BLaER1 treated with 17β-estradiol and CSF1 and Interleukin-3, amounts not matched to agents 10 nM and 100 nM (cell line): ENCODE results near the gene RNF13.

Experiments used
- H3K27ac ChIP-seq, 11 experiments: shearing (Covaris generic); formaldehyde crosslinking; 2 replicates each; pipeline ENCODE4 v1.8.1; 2022
- H3K27me3 ChIP-seq, 11 experiments: shearing (Covaris generic); formaldehyde crosslinking; 2 replicates each; pipeline ENCODE4 v1.8.1; 2022
- H3K36me3 ChIP-seq, 11 experiments: shearing (Covaris generic); formaldehyde crosslinking; 2 replicates each; pipeline ENCODE4 v1.8.1; 2022
- H3K4me1 ChIP-seq, 10 experiments: shearing (Covaris generic); formaldehyde crosslinking; 2 replicates each; pipeline ENCODE4 v1.8.1; 2022
- H3K4me2 ChIP-seq, 11 experiments: shearing (Covaris generic); formaldehyde crosslinking; 2 replicates each; pipeline ENCODE4 v1.8.1; 2022
- H3K4me3 ChIP-seq, 10 experiments: shearing (Covaris generic); formaldehyde crosslinking; 2 replicates each; pipeline ENCODE4 v1.8.1; 2022
- H3K9ac ChIP-seq, 11 experiments: shearing (Covaris generic); formaldehyde crosslinking; 2 replicates each; pipeline ENCODE4 v1.8.1; 2022
- H3K9me3 ChIP-seq, 11 experiments: shearing (Covaris generic); formaldehyde crosslinking; replicated peaks in 1 of 11; 2 replicates each; pipeline ENCODE4 v1.8.1; 2022
- H4K20me1 ChIP-seq, 11 experiments: shearing (Covaris generic); formaldehyde crosslinking; 2 replicates each; pipeline ENCODE4 v1.8.1; 2022
- Cebpa-rat ChIP-seq, 11 experiments: shearing (Covaris generic); IDR thresholded peaks; 2 replicates each; pipeline ENCODE4 v1.8.1; 2022

Gene RNF13

GRCh38 chr3:149812606-149813366 is at the start of gene RNF13:
Gene RNF13 (plus strand): TSS chr3:149813215. CDS start chr3:149846027, 32,812 bp downstream.
- H3K27ac ChIP-seq, result peak within 1 kb of the TSS; percentile 85 to 99 (median 92)
- TF ChIP-seq Cebpa-rat (IDR thresholded peaks at IDR 0.05), result no peak
- peak within 1 kb of the TSS; percentile 83 to 98 (median 90) for H3K9ac ChIP-seq
- H3K4me3 ChIP-seq, result peak within 1 kb of the TSS; percentile 73 to 96 (median 82)
- H3K36me3 ChIP-seq, result peaks cover 0 to 6% (median 0%) of the 10 kb centered on the region in 11 experiments; a peak in 3 of 22 replicates
- H3K9me3 ChIP-seq, result peaks cover 0 to 7% (median 0%) of the 10 kb centered on the region in 11 experiments; a peak in 5 of 22 replicates
- H3K27me3 ChIP-seq, result no peaks in the 10 kb centered on the region
- peaks cover 0 to 12% (median 0%) of the 10 kb centered on the region in 11 experiments; a peak in 3 of 22 replicates for H4K20me1 ChIP-seq
- H3K4me2 ChIP-seq, result peak within 1 kb of the TSS; percentile 74 to 94 (median 88)
- H3K4me1 ChIP-seq, result peaks cover 32 to 61% (median 47%) of the 10 kb centered on the region in 10 experiments

- Histone ChIP-seq H3K9me3 (no peaks in the 10 kb centered on the region), H3K4me2 (no peak overlapping the region; a peak in 1 of 22 replicates), H4K20me1 (no peaks in the 10 kb centered on the region), H3K36me3 (no peaks in the 10 kb centered on the region), H3K4me1 (peaks cover 0 to 29% (median 0%) of the 10 kb centered on the region in 10 experiments; a peak in 3 of 20 replicates), H3K4me3 (no peak overlapping the region), H3K9ac (no peak overlapping the region), H3K27ac (no peak overlapping the region), H3K27me3 (no peaks in the 10 kb centered on the region)
- no peak for TF ChIP-seq Cebpa-rat (IDR thresholded peaks at IDR 0.05)
Measured at GRCh38 chr3:149763565-149764195, 49.3 kb upstream of the RNF13 start.

- H4K20me1 ChIP-seq, result no peaks in the 10 kb centered on the region
- H3K27me3 ChIP-seq, result no peaks in the 10 kb centered on the region
- H3K9me3 ChIP-seq, result no peaks in the 10 kb centered on the region
- H3K4me1 ChIP-seq, result peaks cover 0 to 29% (median 0%) of the 10 kb centered on the region in 10 experiments; a peak in 3 of 20 replicates
- H3K9ac ChIP-seq, result no peak overlapping the region
- no peaks in the 10 kb centered on the region for H3K36me3 ChIP-seq
- H3K4me2 ChIP-seq, result no peak overlapping the region; a peak in 1 of 22 replicates
- TF ChIP-seq Cebpa-rat (IDR thresholded peaks at IDR 0.05), result no peak
- H3K27ac ChIP-seq, result no peak overlapping the region
- no peak overlapping the region for H3K4me3 ChIP-seq
Measured at GRCh38 chr3:149764302-149764701, 48.7 kb upstream of the RNF13 start.

GRCh38 chr3:149765762-149766334 is 47.2 kb upstream of the RNF13 start:
- Histone ChIP-seq H3K4me3 (no peak overlapping the region), H3K4me2 (no peak overlapping the region), H3K4me1 (peaks cover 0 to 23% (median 0%) of the 10 kb centered on the region in 10 experiments; a peak in 3 of 20 replicates), H3K27ac (no peak overlapping the region), H3K9ac (no peak overlapping the region), H3K9me3 (no peaks in the 10 kb centered on the region), H3K27me3 (no peaks in the 10 kb centered on the region), H4K20me1 (no peaks in the 10 kb centered on the region), H3K36me3 (no peaks in the 10 kb centered on the region)
- no peak for TF ChIP-seq Cebpa-rat (IDR thresholded peaks at IDR 0.05)

DNA sequence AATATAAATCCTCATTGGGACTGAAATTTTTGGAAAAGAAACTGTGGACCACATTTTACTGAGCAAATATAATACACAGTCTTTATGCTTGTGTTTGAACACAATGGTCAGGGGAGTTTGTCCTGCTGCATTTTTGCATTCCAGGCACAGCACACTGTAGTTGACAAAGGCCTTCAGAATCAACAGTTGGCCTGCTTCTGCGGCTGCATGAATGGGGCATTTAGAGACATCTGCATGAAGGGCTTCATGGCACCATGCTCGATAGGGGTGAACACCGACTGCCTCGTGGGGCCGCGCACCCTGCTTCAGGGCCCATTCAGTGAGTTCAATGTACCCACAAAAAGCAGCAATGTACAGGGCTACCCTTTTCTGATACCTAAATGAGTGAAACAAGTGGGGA is 45.3 kb upstream of the RNF13 start:
- H4K20me1 ChIP-seq, result no peaks in the 10 kb centered on the region
- TF ChIP-seq Cebpa-rat (IDR thresholded peaks at IDR 0.05), result no peak
- H3K9ac ChIP-seq, result no peak overlapping the region
- H3K9me3 ChIP-seq, result no peaks in the 10 kb centered on the region
- H3K4me3 ChIP-seq, result no peak overlapping the region
- H3K27ac ChIP-seq, result no peak overlapping the region
- H3K4me1 ChIP-seq, result 0 out of 20 replicates have a peak, but pooled peaks cover 0 to 6% (median 0%) of the 10 kb centered on the region in 10 experiments
- no peaks in the 10 kb centered on the region for H3K27me3 ChIP-seq
- H3K4me2 ChIP-seq, result no peak overlapping the region
- H3K36me3 ChIP-seq, result no peaks in the 10 kb centered on the region

DNA sequence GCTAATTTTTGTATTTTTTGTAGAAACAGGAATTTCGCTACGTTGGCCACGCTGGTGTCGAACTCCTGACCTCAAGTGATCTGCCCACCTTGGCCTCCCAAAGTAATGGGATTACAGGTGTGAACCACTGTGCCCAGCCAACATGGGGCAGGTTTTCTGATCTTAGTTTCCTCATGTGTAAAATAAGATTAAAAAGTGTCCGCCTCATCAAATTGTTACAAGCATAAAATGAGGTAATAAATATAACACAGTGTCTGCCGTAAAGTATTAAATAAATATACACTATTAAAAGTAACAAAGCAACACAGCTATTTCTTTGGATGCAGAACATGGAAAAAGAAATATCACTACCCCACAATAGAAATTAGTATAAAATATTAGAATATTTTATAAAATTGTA is 44.3 kb upstream of the RNF13 start:
- H4K20me1 ChIP-seq, result no peaks in the 10 kb centered on the region
- H3K4me3 ChIP-seq, result no peak overlapping the region
- no peaks in the 10 kb centered on the region for H3K36me3 ChIP-seq
- H3K4me2 ChIP-seq, result no peak overlapping the region
- H3K27ac ChIP-seq, result no peak overlapping the region
- H3K4me1 ChIP-seq, result 0 out of 20 replicates have a peak, but pooled peaks cover 0 to 6% (median 0%) of the 10 kb centered on the region in 10 experiments
- no peaks in the 10 kb centered on the region for H3K27me3 ChIP-seq
- H3K9ac ChIP-seq, result no peak overlapping the region
- no peak for TF ChIP-seq Cebpa-rat (IDR thresholded peaks at IDR 0.05)
- H3K9me3 ChIP-seq, result no peaks in the 10 kb centered on the region

GRCh38 chr3:149770246-149770645 is 42.8 kb upstream of the RNF13 start:
- no peak overlapping the region for H3K4me2 ChIP-seq
- H3K27ac ChIP-seq, result no peak overlapping the region
- H4K20me1 ChIP-seq, result no peaks in the 10 kb centered on the region
- no peaks in the 10 kb centered on the region for H3K36me3 ChIP-seq
- 0 out of 20 replicates have a peak, but pooled peaks cover 0 to 6% (median 0%) of the 10 kb centered on the region in 10 experiments for H3K4me1 ChIP-seq
- no peak overlapping the region for H3K4me3 ChIP-seq
- no peak overlapping the region for H3K9ac ChIP-seq
- TF ChIP-seq Cebpa-rat (IDR thresholded peaks at IDR 0.05), result no peak
- no peaks in the 10 kb centered on the region for H3K9me3 ChIP-seq
- H3K27me3 ChIP-seq, result no peaks in the 10 kb centered on the region

- Histone ChIP-seq H3K4me1 (no peaks in the 10 kb centered on the region), H3K27me3 (no peaks in the 10 kb centered on the region), H3K9me3 (no peaks in the 10 kb centered on the region), H3K4me2 (no peak overlapping the region), H4K20me1 (no peaks in the 10 kb centered on the region), H3K4me3 (no peak overlapping the region), H3K27ac (no peak overlapping the region), H3K9ac (no peak overlapping the region), H3K36me3 (no peaks in the 10 kb centered on the region)
- TF ChIP-seq Cebpa-rat (IDR thresholded peaks at IDR 0.05), result no peak
Measured at GRCh38 chr3:149771652-149772271, 41.3 kb upstream of the RNF13 start.

GRCh38 chr3:149772861-149773260 is 40.2 kb upstream of the RNF13 start:
- Histone ChIP-seq H3K4me3 (no peak overlapping the region), H3K9ac (no peak overlapping the region), H4K20me1 (no peaks in the 10 kb centered on the region), H3K4me2 (no peak overlapping the region), H3K4me1 (no peaks in the 10 kb centered on the region), H3K36me3 (no peaks in the 10 kb centered on the region), H3K9me3 (no peaks in the 10 kb centered on the region), H3K27ac (no peak overlapping the region), H3K27me3 (no peaks in the 10 kb centered on the region)
- TF ChIP-seq Cebpa-rat (IDR thresholded peaks at IDR 0.05), result no peak
